Fibroblast of skin of left biceps (primary cell): ENCODE measurements around the gene CMTM5.

Source experiments
- DNase-seq, 2 experiments: peaks; one replicate each; pipeline ENCODE4 v3.0.0-alpha.2; 2013; ENCODE audit warnings: low read depth in 2 of 2

CMTM5 gene

DNA sequence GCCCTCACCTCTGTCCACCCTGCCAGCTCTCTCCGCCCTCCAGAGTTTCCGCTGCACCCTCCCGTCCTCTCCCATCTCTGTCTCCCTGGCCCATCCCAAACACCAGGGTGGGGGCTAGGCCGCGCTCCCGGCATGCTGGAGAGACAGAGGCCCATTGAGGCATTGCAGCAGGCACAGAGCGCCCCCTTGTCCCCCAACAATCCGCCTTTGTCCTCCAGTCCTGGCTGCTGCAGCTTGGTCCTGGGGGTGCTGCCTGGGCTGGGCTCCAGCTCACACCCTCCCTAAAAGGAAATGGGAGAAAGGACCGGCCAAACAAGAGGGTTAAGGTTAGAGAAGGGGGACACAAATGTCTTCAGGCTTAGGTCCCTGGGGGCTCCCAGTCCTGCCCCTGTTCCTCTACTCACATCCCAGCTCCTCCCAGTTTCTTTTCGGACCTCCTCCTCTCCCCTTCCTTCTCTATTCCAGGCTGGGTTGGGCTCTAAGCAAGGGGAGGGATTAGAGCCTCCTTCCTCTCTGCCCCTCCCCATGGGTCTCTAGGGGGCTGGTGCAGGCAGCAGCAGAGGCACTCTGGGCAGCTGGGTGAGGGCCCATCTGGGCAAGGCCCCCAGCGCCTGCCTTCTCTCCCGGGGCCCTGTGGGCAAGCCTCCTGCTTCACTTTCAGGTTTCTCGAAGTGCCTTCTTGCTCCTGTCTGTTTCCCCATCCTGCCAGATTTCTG, at the start of gene CMTM5:
Gene CMTM5 (plus strand): TSS at position 565 of the 716 bp plus-strand sequence. CDS start 206 bp downstream, outside the sequence.
- DNase-seq: no peak

GRCh38 chr14:23327947-23328744, 48.7 kb upstream of the CMTM5 start:
- peak; percentile 36 to 46 for DNase-seq

DNA sequence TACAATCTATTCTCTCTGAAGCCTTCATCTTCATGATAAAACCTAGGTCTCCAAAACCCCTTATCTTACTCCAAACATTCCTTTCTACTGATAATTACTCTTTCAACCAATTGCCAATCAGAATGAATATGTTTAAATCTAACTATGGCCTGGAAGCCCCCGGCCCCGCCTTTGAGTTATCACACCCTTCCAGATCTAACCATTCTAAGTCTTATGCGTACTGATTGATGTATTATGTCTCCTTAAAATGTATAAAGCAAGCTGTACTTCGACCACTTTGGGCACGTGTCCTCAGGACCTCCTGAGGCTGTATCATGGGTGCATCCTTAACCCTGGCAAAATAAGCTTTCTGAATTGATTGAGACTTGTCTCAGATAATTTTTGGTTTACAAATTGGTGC, 41.2 kb upstream of the CMTM5 start:
- DNase-seq: no peak

DNA sequence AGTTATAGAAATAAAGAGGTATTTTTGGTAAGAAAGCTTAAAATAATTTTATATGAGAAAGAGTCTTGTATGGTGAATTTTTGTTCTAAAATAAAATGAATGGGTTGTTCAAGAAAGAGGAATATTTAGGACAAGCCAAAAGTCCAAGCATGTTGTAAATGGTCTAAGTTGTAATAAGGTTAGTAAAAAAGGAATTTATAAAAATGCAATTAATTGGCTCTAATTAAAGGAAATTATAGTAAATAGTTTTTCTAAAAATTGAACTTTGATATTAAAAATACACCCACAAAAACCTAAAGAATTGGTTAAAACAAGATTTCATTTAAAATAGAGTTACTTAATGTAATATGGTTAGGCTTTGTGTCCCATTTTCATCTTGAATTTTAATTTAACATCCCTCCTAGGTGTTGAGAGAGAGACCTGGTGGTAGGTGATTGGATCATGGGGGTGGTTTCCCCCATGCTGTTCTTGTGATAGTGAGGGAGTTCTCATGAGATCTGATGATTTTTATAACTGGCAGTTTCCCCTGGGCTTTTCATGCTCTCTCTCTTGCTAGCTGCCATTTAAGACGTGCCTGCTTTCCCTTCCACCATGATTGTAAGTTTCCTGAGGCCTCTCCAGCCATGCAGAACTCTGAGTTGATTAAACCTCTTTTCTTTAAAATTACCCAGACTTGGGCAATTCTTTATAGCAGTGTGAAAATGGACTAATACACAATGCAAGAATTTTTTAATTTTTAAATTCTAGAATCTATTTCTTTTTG, 37.2 kb upstream of the CMTM5 start:
- DNase-seq: no peak

DNA sequence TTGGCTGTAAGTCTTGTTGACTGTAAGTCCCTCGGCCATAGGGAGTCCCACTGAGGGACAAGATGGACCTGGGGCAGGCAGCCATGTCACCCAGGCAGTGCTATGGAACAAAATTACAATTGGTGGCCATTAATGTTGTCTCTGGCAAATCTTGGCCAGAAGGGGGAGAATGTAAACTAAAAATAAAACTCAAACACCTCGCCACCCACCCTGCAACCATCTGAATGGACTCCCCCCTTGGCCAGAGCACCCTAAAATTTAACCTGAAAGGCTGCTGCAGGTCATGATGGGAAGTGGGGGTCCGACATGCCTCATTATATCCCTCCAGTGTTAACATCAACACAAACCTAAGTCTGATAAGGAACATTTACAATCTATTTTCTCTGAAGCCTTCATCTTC, 32.4 kb upstream of the CMTM5 start:
- DNase-seq: no peak

- DNase-seq: no peak
These were observed 30.7 kb upstream of the CMTM5 start for GRCh38 chr14:23345987-23346692.

DNA sequence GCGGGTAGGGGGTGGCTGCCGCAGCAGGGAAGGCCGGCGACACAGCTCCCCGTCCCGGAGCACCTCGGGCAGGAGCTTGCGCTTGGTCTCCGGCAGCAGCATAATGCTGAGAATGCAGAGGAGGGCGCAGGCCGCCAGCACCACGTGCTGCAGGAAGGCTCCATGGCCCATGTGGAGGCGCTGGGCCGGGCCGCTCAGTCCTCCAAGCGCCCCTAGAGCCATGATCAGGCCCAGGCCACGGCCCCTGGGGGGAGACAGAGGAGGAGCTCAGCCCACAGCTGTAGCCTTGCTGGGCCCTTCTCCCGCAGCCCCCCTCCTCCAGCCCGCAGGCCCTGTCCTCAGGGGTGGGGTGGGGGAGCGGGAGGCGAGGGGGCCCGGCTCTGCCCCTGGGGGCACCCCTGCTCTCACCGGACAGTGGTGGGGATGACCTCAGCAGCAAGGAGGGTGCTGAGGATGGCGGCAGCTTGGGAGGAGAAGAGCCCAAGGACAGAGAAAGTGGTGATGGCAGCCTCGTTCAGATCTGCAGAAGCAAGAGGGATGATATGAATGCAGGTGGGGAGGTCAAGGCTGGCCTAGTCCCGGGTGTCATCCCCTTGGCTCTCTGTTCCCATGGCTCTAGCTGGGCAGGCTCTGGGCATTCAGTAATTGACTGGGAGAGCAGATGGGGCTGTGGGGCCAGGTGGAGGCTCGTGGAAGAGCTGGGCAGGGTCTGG, 30.0 kb upstream of the CMTM5 start:
- no peak for DNase-seq

GRCh38 chr14:23347406-23348296, 29.2 kb upstream of the CMTM5 start:
- no peak for DNase-seq

DNA sequence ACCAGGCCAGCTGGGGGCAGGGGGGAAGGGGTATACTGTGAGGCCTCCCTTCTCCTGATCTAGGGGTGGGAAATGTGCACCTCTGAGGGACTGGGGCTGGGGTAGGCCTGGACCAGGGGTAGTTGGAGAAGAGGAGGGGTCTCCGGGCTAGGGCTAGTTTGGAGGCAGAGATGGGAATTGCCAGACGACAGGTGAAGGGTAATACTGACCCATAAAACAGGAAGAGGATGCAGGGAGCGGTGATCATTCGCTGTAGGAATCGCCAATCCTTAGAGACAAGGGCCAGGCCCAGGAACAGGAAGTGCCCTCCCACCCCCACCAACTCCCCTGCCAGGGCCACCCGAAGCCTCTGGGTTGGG, 28.6 kb upstream of the CMTM5 start:
- no peak for DNase-seq

DNA sequence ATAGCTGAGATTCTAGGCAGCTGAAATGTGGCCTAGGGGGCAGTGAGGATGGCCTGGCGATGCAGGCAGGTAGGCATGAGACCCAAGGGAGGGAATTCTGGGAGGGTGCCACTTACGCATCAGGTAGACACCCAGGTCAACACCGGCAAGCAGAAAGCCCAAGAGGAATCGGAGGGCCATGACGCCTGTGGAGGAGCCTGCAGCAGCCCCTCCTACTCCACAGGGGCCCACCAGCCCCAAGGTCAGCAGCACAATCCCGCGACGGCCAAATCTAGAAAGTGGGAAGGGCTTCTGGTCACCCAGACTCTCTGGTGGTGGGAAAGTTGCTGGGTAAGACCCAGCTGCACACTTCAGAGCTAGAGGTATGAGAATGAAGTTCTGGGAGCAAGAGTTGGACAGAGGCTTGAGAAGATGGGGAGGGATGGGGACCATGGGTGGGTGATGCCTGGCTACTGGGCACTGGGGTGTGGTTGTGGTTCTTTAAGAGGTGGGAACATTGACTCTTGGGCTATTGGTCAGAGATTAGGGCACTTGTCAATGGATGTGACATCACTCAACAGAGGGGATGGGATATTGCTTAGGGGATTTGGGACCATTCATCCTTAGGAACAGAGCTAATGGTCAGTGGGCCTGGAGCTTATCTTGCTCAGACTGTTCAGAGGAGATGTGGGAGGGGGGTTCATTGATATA, 27.5 kb upstream of the CMTM5 start:
- no peak for DNase-seq

DNA sequence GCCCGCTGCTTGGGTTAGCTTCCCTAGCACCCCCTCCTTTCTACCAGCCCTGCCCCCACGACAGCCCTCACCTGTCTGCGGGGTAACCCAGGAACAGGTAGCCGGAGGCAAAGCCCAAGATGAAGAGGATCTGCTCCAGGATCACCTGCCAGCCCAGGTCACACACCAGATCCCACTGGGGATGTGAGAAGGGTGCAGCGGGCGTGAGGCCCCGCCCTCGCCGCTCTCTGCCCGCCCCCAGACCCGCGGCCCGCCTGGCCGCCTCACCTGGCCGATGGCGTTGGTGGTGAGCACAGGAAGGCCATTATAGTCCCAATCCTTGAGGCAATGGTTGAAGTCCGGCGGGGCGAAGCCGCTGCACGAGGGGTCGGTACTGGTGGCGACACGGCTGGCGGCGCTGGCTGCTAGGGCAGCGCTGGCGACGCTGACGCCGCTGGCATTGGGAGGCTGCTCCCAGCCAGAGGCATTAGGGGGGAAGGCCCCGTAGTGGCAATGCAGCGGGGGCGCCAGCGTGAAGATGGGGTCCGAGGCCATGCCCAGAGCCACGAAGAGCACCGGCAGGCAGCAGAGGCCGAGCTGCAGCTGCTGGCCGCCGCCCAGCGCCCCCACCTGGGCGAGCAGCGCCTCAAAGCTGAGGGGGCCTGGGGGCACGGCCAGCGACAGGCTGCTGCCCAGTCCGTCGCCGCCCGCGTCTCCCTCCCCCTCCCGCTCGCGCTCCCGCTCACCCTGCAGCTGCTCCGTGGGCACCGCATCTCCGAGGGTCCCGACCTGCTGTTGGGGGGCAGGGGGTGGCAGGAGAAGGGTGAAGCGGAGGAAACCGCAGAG, 25.0 kb upstream of the CMTM5 start:
- DNase-seq: no peak

GRCh38 chr14:23352506-23353432, 24.1 kb upstream of the CMTM5 start, which contains the start of gene SLC22A17:
Gene SLC22A17, minus strand, starts transcription at chr14:23352887.
- peak; percentile 73 to 76 for DNase-seq

DNA sequence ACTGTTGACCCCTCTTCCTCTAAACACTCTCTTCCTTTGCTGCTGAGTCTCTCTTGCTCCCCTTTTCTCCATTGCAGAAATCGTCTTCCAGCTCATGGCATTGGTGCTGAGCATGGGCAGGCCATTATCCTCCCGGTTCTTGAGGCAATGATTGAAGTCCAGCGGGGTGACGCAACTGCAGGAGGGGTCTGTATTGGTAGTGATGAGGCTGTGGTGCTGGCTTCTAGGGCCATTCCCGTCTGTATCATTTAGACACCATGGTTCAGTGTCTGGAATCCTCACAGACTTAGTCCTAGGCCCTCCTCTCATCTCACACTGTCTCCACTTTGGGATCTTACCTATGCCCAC, 23.4 kb upstream of the CMTM5 start:
- DNase-seq: no peak

GRCh38 chr14:23354990-23355389, 21.9 kb upstream of the CMTM5 start:
- no peak for DNase-seq

- DNase-seq: no peak
These were observed 20.9 kb upstream of the CMTM5 start for GRCh38 chr14:23355871-23356435.

DNA sequence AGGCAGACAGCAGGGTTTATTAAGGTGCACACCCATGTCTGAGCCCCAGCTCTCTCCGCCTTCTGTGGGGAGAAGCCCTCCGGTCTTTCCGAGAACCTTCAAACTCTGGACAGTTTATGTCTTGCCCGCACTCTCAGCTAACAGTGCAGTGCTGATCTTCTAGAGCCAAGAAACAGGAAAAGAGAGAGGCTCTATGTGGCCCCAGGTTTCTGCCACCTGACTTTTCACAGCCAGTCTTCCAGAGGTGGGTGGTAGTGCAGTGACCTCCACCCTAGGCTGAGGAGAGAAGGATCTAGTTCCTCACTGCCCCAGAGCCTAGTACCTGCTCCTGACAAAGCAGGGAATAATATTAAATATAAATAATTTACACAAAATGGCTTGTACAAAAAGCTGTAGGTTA, 20.2 kb upstream of the CMTM5 start:
- DNase-seq: no peak

DNA sequence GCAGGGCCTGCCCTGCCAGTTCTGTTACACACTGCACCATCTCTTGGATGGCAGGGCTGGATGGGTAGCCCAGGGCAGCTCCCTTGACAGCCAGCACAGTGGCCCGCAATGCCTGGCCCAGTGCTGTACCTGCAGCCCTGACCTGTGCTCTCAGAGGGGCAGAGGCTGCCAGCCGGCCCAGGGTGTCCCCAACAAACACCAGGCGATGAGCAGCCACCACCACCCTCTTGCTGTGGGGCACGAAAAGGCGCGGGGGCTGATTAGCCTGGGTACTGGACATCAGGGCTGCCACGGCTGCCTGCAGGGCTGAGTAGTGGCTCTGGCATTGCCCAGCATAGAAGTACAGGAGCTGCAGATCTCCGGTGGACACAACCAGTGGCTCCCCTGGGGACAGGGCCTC, 19.6 kb upstream of the CMTM5 start:
- DNase-seq: no peak
